SK-N-SH (cell line): Measurements from ENCODE around the gene UST. TPM values are rescaled to one million over a fixed set of nuclear protein-coding genes. Genes with fewer than 3 reads are reported as not detected.
A peak's percentile ranks its signal among the peaks of the same experiment; 100 is the strongest.

ENCODE experiments used
- CTCF ChIA-PET: fragments of 300-600, 350-600 bp; formaldehyde crosslinking; extraction: SDS; loops from one replicate; lab custom pipeline; 2021; lab: Yijun Ruan, JAX
- POLR2A ChIA-PET: fragments of 350-600 bp; sonication (Branson Sonifier 250); formaldehyde crosslinking; extraction: SDS; loops from one replicate; lab custom pipeline; 2020; ENCODE audit warnings: antibody characterized with exemption, inconsistent platforms; lab: Yijun Ruan, JAX
- DNase-seq: peaks from one replicate; pipeline ENCODE4 v3.0.0; 2012
- H2AFZ ChIP-seq: fragments of 200-600 bp; sonication (generic); 2 replicates; pipeline ENCODE4 v1.8.1; 2016; ENCODE audit warnings: antibody characterized with exemption, mild to moderate bottlenecking, low read depth
- H3F3A ChIP-seq: fragments of 200-600 bp; sonication (generic); replicated peaks from 2 replicates; pipeline ENCODE3; 2016; ENCODE audit warnings: antibody characterized with exemption, mild to moderate bottlenecking; ENCODE audit not compliant: insufficient read depth
- H3K27ac ChIP-seq, 2 experiments: fragments of 200-500 bp in 1 of 2; fragments of 200-600 bp in 1 of 2; sonication (Bioruptor generic) in 1 of 2; sonication (generic), shearing (Covaris generic) in 1 of 2; 2 replicates each; pipeline versions ENCODE4 v1.5.1 to v1.6.1; 2014 to 2016; ENCODE audit warnings: low read depth in 2 of 2, inconsistent platforms in 1 of 2, low read length in 1 of 2, mild to moderate bottlenecking in 1 of 2, mixed read lengths in 1 of 2
- H3K27me3 ChIP-seq: fragments of 200-600 bp; sonication (generic), shearing (Covaris generic); 2 replicates; pipeline ENCODE4 v1.6.1; 2016; ENCODE audit warnings: mixed run types; ENCODE audit not compliant: insufficient read depth
- H3K36me3 ChIP-seq, 2 experiments: fragments of 200-500 bp in 1 of 2; fragments of 200-600 bp in 1 of 2; sonication (Bioruptor generic) in 1 of 2; sonication (generic) in 1 of 2; replicated peaks in 1 of 2; 2 replicates each; pipeline versions ENCODE3 to v1.5.1; 2014 to 2016; ENCODE audit warnings: low read length in 1 of 2, mild to moderate bottlenecking in 1 of 2; ENCODE audit not compliant: insufficient read depth in 2 of 2, control insufficient read depth in 1 of 2
- H3K4me1 ChIP-seq, 2 experiments: fragments of 200-500 bp in 1 of 2; fragments of 200-600 bp in 1 of 2; sonication (Bioruptor generic) in 1 of 2; sonication (generic), shearing (Covaris generic) in 1 of 2; 2 replicates each; pipeline versions ENCODE4 v1.5.1 to v1.6.1; 2014 to 2016; ENCODE audit warnings: low read depth in 1 of 2, low read length in 1 of 2, mixed run types in 1 of 2; ENCODE audit not compliant: insufficient read depth in 2 of 2, control insufficient read depth in 1 of 2
- H3K4me2 ChIP-seq: fragments of 200-600 bp; sonication (generic), shearing (Covaris generic); 2 replicates; pipeline ENCODE4 v1.6.1; 2017; ENCODE audit warnings: mixed run types
- H3K4me3 ChIP-seq, 2 experiments: fragments of 200-500 bp in 1 of 2; fragments of 200-600 bp in 1 of 2; sonication (Bioruptor generic) in 1 of 2; sonication (generic), shearing (Covaris generic) in 1 of 2; 2 replicates each; pipeline versions ENCODE4 v1.5.1 to v1.8.1; 2014 to 2016; ENCODE audit warnings: low read depth in 2 of 2, inconsistent platforms in 1 of 2, low read length in 1 of 2, mild to moderate bottlenecking in 1 of 2, mixed read lengths in 1 of 2, moderate library complexity in 1 of 2
- H3K79me2 ChIP-seq: fragments of 200-600 bp; sonication (generic); 2 replicates; pipeline ENCODE4 v1.8.1; 2017; ENCODE audit warnings: mild to moderate bottlenecking; ENCODE audit not compliant: insufficient read depth
- H3K9ac ChIP-seq: fragments of 200-600 bp; sonication (generic); 2 replicates; pipeline ENCODE4 v1.6.1; 2017; ENCODE audit warnings: mixed run types
- H3K9me2 ChIP-seq: fragments of 200-600 bp; sonication (generic); 2 replicates; pipeline ENCODE4 v1.6.1; 2017; ENCODE audit warnings: mixed run types
- H3K9me3 ChIP-seq: fragments of 200-600 bp; sonication (generic); 2 replicates; pipeline ENCODE4 v1.6.1; 2017; ENCODE audit warnings: mixed run types, mild to moderate bottlenecking, moderate library complexity
- H4K20me1 ChIP-seq: fragments of 200-600 bp; sonication (generic); 2 replicates; pipeline ENCODE4 v1.6.1; 2017; ENCODE audit warnings: mild to moderate bottlenecking, mixed run types; ENCODE audit not compliant: insufficient read depth
- CHD2 ChIP-seq: fragments of 150-350 bp; IDR thresholded peaks from 2 replicates; pipeline ENCODE4 v1.6.1; 2018; ENCODE audit warnings: low read length; ENCODE audit not compliant: partially characterized antibody
- EZH2phosphoT487 ChIP-seq: fragments of 200-600 bp; sonication (generic); IDR thresholded peaks from 2 replicates; pipeline ENCODE4 v1.6.1; 2017; ENCODE audit warnings: low read depth, mixed run types, mild to moderate bottlenecking, antibody characterized with exemption, moderate library complexity, borderline replicate concordance
- FOXJ3 ChIP-seq: sonication (generic); formaldehyde crosslinking; IDR thresholded peaks from 2 replicates; pipeline ENCODE4 v1.5.1; 2020; ENCODE audit warnings: mild to moderate bottlenecking, missing genetic modification reagents
- JUND ChIP-seq: IDR thresholded peaks from 2 replicates; pipeline ENCODE4 v1.4.0; 2012
- NRF1 ChIP-seq: IDR thresholded peaks from 2 replicates; pipeline ENCODE4 v1.6.1; 2012; ENCODE audit warnings: low read depth, mild to moderate bottlenecking, low read length
- RAD21 ChIP-seq: IDR thresholded peaks from 2 replicates; pipeline ENCODE4 v1.6.1; 2012; ENCODE audit warnings: mild to moderate bottlenecking, low read length
- SIN3A ChIP-seq: IDR thresholded peaks from 2 replicates; pipeline ENCODE4 v1.6.1; 2012; ENCODE audit warnings: low read depth, mild to moderate bottlenecking, low read length, moderate library complexity, borderline replicate concordance
- YY1 ChIP-seq: IDR thresholded peaks from 2 replicates; pipeline ENCODE4 v1.4.0; 2012; ENCODE audit warnings: low read depth, mild to moderate bottlenecking
- WGBS: methylation state at CpG from one replicate; pipeline ENCODE4 v1.1.6; 2017; ENCODE audit warnings: low lambda C conversion rate; 5-methylcytosine and 5-hydroxymethylcytosine counted together
- polyA plus RNA-seq, 3 experiments: library from polyadenylated mRNA; depleted of rRNA; stranded (reverse); fragments of >200 nt; gene quantifications; 2 replicates each; pipeline ENCODE4 v1.2.3, GENCODE V29; 2012
- TF ChIP-seq, protein P1 (sequence below): IDR thresholded peaks from 2 replicates; pipeline ENCODE4 v1.4.0; 2012; ENCODE audit warnings: low read depth
- TF ChIP-seq, protein P2 (sequence below): IDR thresholded peaks from 2 replicates; pipeline ENCODE4 v1.6.1; 2012; ENCODE audit warnings: mild to moderate bottlenecking, low read depth, low read length, moderate library complexity
- TF ChIP-seq, protein P3 (sequence below): fragments of 200-600 bp; sonication (generic); IDR thresholded peaks from 2 replicates; pipeline ENCODE4 v1.6.1; 2017; ENCODE audit warnings: antibody characterized with exemption, mild to moderate bottlenecking, moderate library complexity

The UST gene
- polyA plus RNA-seq, 1 of the 3 experiments (the other 2 are of a cell fraction): 1.7 TPM

DNA sequence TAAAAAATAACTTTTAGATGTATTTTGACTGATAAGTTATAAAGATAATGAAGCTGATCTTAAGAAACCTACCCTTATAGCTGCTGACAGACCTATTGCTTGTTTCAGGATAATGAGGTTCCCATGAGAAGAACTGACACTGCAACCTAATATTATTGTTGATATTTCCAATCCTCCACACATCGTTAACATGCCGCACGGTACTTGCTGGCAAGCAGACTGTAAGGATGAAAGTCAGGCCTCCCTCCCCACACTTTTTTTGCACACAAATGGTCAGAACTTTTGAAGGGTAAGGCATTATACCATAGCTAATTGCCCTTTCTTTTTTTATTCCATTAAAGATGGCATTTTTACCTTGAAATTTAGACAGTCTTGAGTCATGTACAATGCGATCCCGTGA, 210.9 kb downstream of the UST start:
- H3F3A ChIP-seq: no peaks in the 10 kb centered on the region
- no peak overlapping the region for H3K4me3 ChIP-seq
- DNase-seq: no peak
- H3K27me3 ChIP-seq: no peaks in the 10 kb centered on the region
- H3K36me3 ChIP-seq: no peaks in the 10 kb centered on the region
- no peaks in the 10 kb centered on the region for H3K79me2 ChIP-seq
- no peak overlapping the region for H2AFZ ChIP-seq
- CTCF ChIA-PET: interaction anchor here (1.5 to 2.5 kb wide), 2 partner anchors 10 to 398 kb away, joined by 3 to 10 read pairs; no protein-coding TSS in a partner anchor
- TF ChIP-seq NRF1: no peak
- TF ChIP-seq YY1: no peak
- no peak for TF ChIP-seq EZH2phosphoT487
- TF ChIP-seq, protein P1, sequence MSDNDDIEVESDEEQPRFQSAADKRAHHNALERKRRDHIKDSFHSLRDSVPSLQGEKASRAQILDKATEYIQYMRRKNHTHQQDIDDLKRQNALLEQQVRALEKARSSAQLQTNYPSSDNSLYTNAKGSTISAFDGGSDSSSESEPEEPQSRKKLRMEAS: no peak
- TF ChIP-seq SIN3A: no peak
- TF ChIP-seq, protein P2, sequence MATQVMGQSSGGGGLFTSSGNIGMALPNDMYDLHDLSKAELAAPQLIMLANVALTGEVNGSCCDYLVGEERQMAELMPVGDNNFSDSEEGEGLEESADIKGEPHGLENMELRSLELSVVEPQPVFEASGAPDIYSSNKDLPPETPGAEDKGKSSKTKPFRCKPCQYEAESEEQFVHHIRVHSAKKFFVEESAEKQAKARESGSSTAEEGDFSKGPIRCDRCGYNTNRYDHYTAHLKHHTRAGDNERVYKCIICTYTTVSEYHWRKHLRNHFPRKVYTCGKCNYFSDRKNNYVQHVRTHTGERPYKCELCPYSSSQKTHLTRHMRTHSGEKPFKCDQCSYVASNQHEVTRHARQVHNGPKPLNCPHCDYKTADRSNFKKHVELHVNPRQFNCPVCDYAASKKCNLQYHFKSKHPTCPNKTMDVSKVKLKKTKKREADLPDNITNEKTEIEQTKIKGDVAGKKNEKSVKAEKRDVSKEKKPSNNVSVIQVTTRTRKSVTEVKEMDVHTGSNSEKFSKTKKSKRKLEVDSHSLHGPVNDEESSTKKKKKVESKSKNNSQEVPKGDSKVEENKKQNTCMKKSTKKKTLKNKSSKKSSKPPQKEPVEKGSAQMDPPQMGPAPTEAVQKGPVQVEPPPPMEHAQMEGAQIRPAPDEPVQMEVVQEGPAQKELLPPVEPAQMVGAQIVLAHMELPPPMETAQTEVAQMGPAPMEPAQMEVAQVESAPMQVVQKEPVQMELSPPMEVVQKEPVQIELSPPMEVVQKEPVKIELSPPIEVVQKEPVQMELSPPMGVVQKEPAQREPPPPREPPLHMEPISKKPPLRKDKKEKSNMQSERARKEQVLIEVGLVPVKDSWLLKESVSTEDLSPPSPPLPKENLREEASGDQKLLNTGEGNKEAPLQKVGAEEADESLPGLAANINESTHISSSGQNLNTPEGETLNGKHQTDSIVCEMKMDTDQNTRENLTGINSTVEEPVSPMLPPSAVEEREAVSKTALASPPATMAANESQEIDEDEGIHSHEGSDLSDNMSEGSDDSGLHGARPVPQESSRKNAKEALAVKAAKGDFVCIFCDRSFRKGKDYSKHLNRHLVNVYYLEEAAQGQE: no peak
- TF ChIP-seq JUND: no peak
- no peak for TF ChIP-seq CHD2
- no peaks in the 10 kb centered on the region for H3K9me2 ChIP-seq
- H3K4me2 ChIP-seq: no peak overlapping the region
- no peaks in the 10 kb centered on the region for H4K20me1 ChIP-seq
- 70% methylated on average over 5 of the region's 5 CpGs for WGBS
- POLR2A ChIA-PET: no interaction called here
- H3K9me3 ChIP-seq: no peaks in the 10 kb centered on the region
- H3K27ac ChIP-seq: no peak overlapping the region
- H3K4me1 ChIP-seq: no peaks in the 10 kb centered on the region
- no peak overlapping the region for H3K9ac ChIP-seq

DNA sequence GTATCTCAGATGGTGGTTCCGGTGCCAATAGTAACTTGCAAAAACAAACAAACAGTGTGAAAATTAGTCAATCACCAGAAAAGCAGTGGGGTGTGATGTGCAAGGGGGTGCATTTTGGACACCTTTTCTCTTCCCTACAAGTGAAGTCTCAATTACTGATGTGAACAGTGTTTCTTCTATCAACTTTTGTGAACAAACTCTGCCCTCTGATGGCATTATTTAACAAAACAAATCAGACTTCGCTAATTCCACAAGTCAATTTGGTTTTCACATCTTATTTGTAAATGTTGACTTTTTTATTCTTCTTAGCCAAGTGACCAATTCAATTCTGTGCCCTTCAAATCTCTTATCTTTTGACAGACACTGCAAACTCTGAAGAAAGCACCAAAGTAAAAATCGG, 212.2 kb downstream of the UST start:
- H3K9ac ChIP-seq: no peak overlapping the region
- no peaks in the 10 kb centered on the region for H3K9me2 ChIP-seq
- H3K4me2 ChIP-seq: no peak overlapping the region
- no peaks in the 10 kb centered on the region for H3K79me2 ChIP-seq
- no peaks in the 10 kb centered on the region for H3K27me3 ChIP-seq
- no peaks in the 10 kb centered on the region for H3K36me3 ChIP-seq
- no peaks in the 10 kb centered on the region for H3K4me1 ChIP-seq
- H3K27ac ChIP-seq: no peak overlapping the region
- POLR2A ChIA-PET: no interaction called here
- no peaks in the 10 kb centered on the region for H4K20me1 ChIP-seq
- H2AFZ ChIP-seq: no peak overlapping the region
- CTCF ChIA-PET: interaction anchor here (1.5 kb wide), 1 partner anchor 11 kb away, joined by 3 read pairs; no protein-coding TSS in a partner anchor
- 47% methylated on average over 3 of the region's 3 CpGs for WGBS
- no peak for TF ChIP-seq FOXJ3 (CRISPR knock-in tag)
- TF ChIP-seq, protein P3, sequence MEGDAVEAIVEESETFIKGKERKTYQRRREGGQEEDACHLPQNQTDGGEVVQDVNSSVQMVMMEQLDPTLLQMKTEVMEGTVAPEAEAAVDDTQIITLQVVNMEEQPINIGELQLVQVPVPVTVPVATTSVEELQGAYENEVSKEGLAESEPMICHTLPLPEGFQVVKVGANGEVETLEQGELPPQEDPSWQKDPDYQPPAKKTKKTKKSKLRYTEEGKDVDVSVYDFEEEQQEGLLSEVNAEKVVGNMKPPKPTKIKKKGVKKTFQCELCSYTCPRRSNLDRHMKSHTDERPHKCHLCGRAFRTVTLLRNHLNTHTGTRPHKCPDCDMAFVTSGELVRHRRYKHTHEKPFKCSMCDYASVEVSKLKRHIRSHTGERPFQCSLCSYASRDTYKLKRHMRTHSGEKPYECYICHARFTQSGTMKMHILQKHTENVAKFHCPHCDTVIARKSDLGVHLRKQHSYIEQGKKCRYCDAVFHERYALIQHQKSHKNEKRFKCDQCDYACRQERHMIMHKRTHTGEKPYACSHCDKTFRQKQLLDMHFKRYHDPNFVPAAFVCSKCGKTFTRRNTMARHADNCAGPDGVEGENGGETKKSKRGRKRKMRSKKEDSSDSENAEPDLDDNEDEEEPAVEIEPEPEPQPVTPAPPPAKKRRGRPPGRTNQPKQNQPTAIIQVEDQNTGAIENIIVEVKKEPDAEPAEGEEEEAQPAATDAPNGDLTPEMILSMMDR: peak; percentile 32; the same call in 1 of the 2 replicates
- peak; percentile 28; the same call in 1 of the 2 replicates for TF ChIP-seq RAD21
- no peaks in the 10 kb centered on the region for H3K9me3 ChIP-seq
- no peak overlapping the region for H3K4me3 ChIP-seq
- DNase-seq: no peak
- no peaks in the 10 kb centered on the region for H3F3A ChIP-seq
